GM19238 (cell line): Measurements from ENCODE around the gene SLC2A6.

ENCODE experiments used
- DNase-seq: peaks from one replicate; pipeline ENCODE4 v3.0.0; 2011; ENCODE audit warnings: low spot score; ENCODE audit not compliant: insufficient read length

Gene SLC2A6

DNA sequence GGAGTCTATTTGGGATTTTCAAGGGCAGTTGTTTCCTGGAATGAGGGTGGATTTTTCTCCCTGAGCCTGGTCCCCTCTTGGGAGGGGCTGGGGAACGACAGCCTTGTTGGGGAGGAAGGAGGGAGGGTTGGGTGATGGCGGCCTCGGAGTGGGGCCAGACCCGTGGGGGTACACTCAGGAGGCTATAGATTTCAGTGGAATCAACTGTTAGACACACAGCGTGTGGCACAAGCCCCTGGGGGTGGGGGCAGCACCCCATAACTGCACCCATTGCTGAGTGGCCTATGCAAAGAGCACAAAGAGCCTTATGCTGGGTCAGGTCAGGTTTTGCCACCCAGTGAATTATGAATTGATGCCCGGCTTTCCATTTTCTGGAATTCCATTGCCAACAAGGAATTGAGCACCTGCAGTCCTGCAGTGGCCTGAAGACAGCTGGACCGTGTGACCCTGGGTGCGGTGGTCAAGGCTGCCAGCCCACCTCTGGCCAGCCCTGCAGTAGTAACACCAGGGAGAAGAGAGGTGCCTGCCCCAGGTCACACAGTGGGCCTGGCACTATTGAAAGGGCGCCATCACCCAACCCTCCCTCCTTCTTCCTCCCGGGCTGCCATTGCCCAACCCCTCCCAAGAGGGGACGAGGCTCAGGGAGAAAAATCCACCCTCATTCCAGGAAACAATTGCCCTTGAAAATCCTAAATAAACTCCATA lies 37.5 kb upstream of the SLC2A6 start:
- DNase-seq: no peak

DNA sequence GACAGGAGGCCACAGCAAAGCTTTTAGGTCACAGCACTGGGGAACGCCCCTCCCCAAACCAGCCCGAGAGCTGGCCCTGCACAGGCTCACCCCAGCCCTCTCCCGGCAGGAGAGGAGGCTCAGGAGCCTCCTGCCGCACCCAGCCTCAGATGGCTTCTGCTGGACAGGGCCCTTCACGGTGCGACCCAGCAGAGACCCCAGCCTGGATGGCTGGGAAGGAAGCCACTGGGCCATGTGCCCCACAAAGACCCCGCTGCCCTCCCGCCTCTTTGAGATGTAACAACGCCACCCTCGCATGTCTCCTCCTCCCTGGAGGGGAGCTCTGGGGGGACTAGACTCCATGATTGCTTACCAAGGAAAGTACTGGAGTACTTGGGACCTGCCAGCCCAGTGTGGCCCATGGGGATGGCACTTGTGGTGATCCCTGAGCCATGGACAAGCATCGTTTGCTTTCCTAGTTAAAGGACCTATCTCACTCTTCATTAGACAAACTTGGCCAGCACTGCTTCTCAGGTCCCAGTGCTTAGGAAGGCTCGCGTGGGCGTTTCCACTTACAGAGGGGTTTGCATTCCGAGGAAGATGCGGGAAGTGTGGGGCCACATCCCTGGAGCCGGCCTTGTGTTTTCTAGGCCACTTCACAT lies 36.8 kb upstream of the SLC2A6 start:
- no peak for DNase-seq

DNA sequence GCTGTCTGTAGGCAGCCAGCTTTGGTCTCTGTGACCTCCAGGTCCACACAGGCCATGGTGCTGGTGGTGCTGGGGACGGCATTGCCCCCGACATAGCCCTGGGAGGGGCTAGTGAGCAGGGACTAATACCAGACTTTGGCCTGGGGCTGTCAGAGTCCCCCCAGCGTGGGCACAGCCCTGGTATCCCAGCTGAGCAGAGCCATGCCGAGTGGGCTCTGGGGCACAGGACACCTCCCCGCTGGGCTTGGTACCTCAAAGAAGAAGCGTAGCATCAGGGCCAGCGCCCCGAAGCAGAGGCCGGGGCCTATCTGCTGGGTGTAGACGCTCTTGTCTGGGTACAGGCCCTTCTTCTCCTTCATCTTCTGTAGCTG lies 36.3 kb upstream of the SLC2A6 start:
- DNase-seq: no peak

DNA sequence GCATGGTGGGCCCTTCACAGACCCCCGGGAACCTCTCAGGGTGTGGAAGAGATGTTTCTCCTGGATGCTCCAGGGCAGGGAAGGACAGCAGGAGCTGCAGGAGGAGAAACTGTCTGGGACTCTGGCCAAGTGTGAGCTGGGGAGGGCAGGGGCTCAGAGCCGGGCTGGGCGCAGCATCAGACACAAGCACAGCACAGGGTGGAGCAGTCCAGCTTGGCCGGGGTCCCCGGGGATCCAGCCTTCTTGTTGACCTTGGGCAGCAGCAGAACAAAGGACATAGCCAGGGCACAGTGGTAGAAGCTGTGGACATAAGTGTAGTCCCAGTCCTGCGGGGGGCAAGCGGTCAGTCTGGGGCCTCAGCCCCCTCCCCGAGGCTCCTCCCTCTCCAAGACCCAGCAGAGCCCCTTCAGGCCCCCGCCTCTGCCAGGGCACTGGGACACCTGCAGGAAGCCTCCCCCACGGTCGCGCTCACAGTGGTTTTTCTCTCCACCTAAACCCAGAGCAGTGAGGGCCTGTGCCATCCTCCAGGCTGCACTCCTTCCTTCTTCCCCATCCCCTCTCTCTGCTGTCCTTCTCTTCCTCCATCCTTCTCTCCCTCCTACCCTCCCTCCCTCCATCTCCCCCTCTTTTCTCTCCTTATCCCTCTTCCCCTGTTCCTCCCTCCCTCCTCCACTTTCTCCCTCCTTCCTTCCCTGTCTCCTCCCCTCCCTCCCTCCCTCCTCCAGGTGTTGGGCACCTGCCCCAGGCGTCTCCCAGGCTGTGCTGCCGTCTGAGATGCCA lies 35.8 kb upstream of the SLC2A6 start:
- no peak for DNase-seq

DNA sequence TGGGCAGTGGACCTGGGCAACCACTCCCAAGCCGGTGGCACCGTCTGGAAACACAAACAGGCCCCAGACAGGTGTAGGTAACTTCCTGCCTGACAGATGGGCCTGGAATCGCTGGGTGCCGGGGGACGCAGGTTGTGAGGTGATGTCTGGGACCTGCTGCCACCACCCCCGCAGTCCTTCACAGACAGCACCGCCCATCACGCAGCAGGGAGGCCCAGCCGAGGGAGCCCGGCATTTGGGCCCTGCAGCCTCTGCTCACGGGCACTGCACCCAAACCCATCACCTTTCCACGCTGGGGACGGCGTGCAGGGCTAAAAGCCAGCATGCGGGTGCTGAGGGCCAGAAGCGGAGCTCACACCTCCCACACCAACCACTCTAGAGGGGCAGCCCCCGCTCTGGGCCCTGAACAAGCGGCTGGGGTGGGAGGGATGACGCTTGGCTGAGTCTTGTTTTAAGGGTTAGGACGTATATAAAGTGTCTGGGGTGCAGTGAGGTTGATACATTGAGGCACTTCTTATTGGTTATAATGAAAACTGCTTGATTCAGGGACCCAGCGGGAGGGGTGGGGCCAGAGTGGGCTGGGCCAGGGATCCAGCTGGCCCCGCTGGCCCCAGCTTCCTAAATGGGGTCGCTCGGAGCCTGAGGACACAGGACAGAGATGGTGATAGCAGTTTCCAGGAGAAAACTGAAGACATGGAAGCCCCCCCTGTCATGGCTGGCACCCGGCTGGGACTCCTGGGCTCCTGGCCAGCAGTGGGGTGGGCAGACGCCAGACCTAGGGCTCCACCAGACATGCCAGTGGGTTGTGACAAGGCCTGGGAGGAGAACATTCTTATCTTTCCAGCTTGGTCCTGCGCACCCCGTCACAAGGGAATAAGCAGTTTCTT lies 34.6 kb upstream of the SLC2A6 start:
- no peak for DNase-seq

DNA sequence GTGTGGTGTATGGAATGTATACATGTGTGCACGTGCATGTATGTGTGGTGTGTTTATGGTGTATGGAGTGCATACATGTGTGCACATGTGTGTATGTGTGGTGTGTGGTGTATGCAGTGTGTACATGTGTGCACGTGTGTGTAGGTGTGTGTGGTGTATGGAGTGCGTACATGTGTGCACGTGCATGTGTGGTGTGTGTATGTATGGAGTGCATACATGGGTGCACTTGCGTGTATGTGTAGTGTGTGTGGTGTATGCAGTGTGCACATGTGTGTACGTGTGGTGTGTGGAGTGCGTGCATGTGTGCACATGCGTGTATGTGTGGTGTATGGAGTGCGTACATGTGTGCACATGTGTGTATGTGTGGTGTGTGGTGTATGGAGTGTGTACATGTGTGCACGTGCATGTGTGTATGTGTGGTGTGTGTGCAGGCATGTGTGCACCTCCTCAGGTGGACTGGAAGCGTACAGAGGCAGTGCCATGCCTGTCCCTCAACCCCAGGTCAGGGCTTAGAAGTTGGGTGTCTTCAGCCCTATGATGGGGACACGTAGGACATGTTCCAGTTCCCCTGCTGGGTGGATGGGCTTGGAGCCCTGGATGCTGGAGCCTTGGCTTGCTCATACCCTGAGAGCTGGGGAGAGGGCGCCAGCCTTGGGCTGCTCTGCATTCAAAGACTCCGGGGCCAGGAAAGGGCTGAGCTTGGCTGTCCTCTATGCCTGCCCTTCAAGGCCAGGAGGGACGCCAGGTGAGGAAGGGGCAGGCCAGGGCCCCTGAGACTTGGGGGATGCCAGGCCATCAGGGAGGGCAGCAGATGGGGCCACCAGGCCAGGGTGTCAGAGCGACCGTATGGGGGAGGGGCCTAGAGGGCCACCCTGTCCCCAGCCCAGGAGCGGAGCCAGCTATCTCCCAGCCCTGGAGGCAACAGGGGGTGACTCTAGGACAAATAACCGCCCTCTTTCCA lies 33.6 kb upstream of the SLC2A6 start:
- no peak for DNase-seq

DNA sequence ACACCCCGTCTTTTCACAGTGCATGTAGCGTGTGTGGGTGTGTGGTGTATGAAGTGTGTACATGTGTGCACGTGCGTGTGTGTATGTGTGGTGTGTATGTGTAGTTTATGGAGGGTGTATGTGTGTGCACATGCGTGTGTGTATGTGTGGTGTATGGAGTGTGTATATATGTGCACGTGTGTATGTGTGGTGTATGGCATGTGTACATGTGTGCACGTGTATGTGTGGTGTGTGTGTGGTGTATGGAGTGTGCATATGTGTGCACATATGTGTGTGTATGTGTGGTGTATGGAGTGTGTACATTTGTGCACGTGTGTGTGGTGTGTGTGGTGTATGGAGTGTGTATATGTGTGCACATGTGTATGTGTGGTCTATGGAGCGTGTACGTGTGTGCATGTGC lies 32.7 kb upstream of the SLC2A6 start:
- DNase-seq: no peak

DNA sequence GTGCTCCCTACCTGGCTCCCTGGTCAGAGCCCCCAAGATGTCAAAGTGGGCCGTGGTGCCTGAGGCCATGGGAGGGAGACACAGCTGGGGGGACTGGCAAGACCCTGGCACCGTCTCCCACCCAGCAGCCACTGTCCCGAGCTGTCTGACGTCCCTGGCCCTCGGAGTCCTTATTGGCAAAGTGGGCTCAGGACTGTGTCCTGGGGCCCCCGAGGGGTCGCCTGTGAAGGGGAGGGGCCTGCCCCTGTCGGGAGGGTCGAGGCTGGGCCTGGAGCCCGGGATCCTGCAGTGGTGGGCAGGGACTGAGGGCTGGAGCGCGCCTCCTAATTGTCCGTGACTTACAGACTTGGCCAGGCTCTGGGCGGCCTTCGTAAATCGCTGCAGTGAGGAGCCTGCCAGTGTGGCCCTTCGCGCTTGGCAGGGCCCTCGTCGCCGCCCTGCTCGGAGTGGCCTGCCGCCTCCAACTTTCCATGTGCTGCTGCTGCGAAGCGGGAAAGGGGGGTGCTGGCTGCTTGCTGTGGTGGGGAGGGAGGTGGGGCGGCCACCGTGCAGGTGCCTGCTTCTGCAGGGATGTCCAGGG lies 32.1 kb upstream of the SLC2A6 start:
- DNase-seq: no peak

DNA sequence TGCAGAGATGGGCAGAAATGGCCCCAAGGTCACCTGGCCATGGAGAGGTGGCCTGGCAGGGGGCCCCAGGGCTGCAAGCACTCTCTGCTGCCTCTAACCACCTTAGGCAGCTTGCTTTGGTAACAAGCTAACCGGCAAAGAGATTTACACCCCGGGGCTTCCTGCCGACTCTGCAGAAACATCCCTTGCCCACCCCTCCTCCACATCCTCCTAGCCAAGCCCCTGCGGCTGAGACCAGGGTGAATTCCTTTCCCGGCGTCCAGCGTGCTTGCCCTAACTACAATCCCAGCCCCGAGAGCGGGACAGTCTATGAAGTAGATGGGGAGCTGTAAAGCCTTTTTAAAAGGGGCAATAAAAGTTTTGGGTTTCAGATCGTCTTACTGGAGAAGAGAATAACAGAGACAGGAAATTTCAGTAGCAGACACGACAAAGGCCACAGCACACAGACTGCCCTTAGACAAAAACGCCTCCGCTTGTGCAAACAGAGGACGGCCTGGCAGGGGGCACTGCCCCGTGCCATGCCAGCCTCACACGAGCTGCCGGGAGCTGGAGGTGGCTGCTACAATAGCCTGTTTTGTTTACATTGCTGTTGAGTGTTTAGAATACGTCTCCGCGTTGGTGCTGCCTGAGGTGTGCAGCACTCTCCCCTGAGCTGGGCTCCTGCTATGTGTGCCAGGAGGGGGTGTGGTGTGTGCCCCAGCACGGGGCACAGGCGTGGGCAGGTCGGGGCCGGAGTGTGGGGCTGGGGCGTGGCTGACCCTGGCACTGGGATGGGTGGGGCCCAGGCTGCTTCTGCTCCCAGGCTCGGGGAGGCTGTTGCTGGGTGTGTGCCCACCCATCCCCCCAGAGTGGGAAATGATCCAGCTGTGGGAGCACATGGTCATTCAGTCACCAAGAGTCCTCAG lies 30.5 kb upstream of the SLC2A6 start:
- DNase-seq: no peak

DNA sequence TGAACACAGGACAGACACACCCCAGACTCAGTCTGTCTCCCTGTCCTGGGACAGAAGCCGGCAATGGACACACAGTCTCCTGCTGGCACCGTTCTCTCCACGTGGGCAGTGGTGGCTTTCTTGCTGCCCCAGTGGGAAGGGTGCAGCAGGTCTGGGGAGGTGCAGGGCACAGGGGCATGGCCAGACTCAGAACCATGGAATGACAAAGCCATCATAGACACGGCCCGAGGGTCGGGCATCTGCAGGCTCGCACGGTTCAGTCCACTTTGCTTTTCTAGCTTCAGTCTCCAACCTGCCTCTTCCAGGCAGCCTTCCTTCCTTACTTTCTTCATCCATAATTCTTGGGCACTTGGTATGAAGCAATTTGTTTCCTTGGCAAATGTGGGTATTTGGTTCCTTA lies 29.1 kb upstream of the SLC2A6 start:
- no peak for DNase-seq

DNA sequence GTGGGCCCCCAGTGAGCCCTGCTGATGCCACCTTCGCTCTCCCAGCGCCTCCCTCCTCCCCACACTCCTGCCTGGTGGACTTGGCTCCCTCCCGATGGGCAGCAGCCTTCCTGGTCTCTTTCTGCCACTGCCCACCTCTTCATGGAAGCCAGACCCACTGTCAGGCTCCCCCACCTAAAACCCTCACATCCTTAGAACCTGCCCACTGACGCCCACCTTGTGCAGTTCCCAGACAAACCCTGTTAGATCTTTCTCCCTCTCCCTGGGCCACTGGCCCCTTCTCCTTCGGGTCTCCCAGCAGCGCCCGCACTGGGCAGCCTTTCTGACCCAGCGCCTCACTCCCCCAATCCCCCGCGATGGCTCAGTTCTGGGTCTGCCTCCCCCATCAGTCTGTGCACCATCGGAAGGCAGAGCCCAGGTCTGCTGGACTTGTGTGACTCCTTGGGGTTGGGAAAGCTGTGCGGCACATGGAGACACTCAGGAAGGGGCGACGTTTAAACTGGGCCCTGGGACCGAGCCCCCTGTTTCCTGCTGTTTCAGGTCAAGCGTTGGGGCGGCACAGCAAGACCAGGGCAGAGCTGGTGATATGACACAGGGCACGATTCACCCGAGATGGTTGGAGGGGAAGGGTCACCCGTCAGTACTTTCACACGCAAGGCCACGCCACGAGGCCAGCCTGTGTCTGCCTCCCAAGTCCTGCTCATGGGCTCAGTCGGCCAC lies 28.5 kb upstream of the SLC2A6 start:
- no peak for DNase-seq

DNA sequence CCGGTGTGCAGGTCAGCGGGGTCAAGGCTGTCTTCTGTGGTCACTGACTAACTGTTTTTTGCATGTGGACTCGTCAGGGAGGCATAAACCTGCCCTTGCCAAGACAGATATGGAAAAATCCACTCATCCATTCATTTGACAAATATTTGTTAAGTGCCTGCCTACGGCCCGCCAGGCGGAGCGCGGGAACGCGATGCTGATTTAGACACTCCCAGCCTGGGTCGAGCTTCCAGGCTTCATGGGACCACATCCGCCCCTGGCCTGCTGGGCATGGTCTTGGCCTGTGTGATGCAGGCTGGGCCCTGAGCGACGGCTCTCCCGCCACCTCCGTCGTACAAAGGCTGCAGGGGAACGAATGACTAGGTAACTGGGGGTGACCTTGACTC lies 27.7 kb upstream of the SLC2A6 start:
- no peak for DNase-seq

DNA sequence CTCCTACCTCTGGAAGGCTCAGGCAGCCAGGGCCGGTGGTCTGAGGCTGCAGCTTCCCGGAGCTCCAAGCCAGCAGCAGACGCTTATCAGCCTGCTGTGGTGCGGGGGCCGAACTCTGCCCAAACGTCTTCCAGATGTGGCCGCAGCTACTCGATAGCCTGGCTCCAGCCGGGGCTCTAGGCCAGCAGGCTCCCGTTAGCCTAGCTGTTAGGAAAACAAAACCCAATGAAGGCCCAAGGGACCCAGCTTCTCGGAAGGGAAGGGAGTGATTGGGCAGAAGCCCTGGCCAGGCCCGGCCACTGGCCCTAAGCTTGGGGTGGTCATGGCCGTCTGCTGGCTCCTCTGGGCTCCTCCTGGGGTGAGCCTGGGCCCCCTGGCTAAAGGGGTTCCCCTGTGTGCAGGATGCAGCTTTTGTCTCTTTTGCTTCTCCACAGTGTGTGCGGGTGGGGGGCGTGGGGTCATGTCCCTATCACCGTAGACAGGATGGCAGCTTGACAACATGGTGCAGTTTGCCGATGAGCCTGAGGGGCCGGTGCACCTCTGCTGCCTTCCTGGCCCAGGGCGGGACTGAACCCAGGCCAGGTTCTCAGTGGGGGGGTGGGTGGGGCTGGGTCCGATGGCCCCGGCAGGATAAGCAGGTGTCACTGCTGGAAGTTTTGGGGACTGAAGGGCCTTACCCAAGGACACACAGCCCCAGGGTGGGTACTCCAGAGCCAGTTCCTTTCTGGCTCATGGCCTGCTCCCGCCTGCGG lies 27.2 kb upstream of the SLC2A6 start:
- no peak for DNase-seq

DNA sequence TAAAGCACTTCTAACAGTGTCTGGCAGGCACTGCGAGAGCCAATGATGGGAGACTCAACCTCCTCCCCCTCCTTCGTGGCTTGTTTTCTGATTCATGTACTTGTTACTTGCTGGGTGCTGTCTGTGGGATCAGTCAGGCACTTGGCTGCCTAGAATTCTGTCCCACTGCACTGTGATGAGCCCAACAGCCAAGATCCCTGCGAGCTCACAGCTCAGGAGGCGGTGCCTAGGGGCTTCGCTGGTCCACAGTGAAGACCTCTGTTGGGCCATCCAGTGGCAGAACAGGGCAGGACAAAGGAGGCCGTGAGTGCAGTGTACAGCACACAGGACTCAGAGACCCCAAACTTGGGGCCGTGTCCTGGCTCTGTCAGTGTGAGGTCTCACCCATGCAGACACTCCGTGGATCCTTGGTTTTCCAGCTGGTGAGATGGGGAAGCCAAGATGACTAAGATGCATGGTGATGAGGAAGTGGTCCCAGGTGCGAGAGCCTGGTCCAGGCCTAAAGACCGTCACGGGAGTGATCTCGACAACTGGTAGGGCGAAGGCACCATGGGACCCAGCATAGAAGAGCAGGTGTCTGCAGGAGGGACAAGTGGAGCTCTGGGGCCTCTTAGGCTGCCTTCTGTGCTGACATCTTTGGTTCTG lies 26.4 kb upstream of the SLC2A6 start:
- DNase-seq: no peak

DNA sequence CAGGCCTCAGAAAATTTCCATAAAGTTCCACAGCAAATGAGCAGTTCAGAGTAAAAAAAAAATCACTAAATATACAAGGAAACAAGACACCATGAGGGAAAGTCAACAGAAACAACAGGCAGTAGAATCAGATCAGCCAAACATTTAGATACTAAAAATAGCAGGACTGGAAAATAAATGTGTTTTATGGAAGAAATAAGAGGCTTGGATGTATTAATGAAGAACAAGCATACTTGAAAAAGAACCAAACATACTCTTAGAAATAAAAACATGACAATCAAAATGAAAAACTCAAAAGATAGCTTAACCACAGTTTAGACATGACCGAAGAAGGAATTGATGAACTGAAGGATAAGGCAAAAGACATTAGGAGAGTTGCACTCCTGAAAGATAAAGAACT lies 23.2 kb upstream of the SLC2A6 start:
- no peak for DNase-seq

DNA sequence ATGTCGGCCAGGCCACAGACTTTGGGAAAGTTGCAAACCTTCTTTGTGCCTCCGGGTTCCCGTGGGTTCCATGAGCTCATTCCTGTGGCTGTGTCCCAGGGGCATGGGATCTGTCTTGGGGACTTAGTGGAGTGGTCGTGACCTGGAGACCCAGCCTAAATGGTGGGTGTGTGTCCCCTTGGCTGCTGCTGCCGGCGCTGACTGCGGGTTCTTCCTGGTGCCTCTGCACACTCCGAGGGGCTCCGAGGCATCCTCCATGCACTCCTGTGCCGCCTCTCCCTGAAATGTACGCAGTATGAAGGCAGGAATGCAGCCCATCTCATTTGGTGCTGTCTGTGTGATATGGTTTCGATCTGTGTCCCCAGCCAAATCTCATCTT lies 21.0 kb upstream of the SLC2A6 start:
- DNase-seq: no peak

DNA sequence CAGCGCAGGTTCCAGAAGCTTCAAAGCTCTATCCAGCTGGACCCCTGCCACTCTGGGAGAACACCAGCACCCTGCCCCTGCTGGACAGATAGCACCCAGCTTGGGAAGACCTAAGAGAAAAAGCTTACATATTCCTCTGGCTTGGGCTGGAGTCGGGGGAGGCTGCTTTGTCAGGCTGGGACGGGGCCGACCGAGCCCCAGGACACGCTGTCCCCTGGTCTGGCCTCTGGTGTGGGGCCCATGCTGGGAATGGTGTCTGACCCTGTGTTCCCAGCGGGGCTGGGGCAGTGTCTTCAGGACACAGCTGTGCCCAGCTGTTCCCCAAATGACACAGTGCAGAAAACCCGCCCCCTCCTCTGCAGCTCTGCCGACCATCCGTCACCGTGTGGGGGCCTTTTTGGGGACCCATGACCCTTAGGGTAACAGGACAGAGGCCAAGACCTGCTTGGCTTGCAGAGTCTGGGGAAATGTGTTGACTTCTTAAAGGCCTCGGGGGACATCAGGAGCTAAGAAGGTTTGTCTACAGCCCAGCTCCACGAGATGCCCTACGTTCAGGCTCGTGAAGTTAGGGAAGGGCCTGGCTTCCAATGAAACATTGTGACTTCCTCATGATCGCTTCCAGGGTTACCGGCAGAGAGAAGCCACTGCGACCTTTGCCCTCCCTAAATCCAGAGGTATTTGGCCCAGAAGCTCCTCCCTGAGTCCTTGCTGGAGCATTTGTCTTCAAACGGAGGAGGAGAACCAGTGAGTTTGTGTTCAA lies 20.4 kb upstream of the SLC2A6 start:
- no peak for DNase-seq
